Smooth muscle cell (in vitro differentiated cells): ENCODE data around the gene CNOT9. TPM values are rescaled to one million over a fixed set of nuclear protein-coding genes. Genes with fewer than 3 reads are reported as not detected.

ENCODE experiments used
- DNase-seq: peaks from one replicate; lab custom pipeline; 2025; ENCODE audit not compliant: unreplicated experiment; lab: John Stamatoyannopoulos, UW
- H2AFZ ChIP-seq: fragments of 200-600 bp; sonication (generic); 2 replicates; pipeline ENCODE4 v1.6.0; 2016; ENCODE audit warnings: antibody characterized with exemption, low read depth, mild to moderate bottlenecking
- H3F3A ChIP-seq: fragments of 200-600 bp; sonication (generic); 2 replicates; pipeline ENCODE4 v1.6.0; 2017; ENCODE audit warnings: antibody characterized with exemption, low read depth
- H3K27ac ChIP-seq: fragments of 200-600 bp; sonication (generic); 2 replicates; pipeline ENCODE4 v1.5.1; 2016; ENCODE audit warnings: low read depth, mild to moderate bottlenecking
- H3K27me3 ChIP-seq: fragments of 200-600 bp; sonication (generic); 2 replicates; pipeline ENCODE4 v1.6.1; 2016; ENCODE audit warnings: low read depth, mild to moderate bottlenecking
- H3K36me3 ChIP-seq: fragments of 200-600 bp; sonication (generic); 2 replicates; pipeline ENCODE4 v1.5.1; 2016; ENCODE audit warnings: low read depth
- H3K4me1 ChIP-seq: fragments of 200-600 bp; sonication (generic); 2 replicates; pipeline ENCODE4 v1.5.1; 2016; ENCODE audit warnings: low read depth
- H3K4me2 ChIP-seq: fragments of 200-600 bp; sonication (generic); 2 replicates; pipeline ENCODE4 v1.6.0; 2016; ENCODE audit warnings: mild to moderate bottlenecking
- H3K4me3 ChIP-seq: fragments of 200-600 bp; sonication (generic); 2 replicates; pipeline ENCODE4 v1.5.1; 2016; ENCODE audit warnings: mild to moderate bottlenecking
- H3K79me2 ChIP-seq: fragments of 200-600 bp; sonication (generic); 2 replicates; pipeline ENCODE4 v1.6.0; 2016; ENCODE audit warnings: low read depth, mild to moderate bottlenecking
- H3K9ac ChIP-seq: fragments of 200-600 bp; sonication (generic); 2 replicates; pipeline ENCODE4 v1.6.0; 2016; ENCODE audit warnings: low read depth
- H3K9me3 ChIP-seq: fragments of 200-600 bp; sonication (generic); replicated peaks from 2 replicates; pipeline ENCODE4 v1.5.1; 2016; ENCODE audit warnings: low read depth
- H4K20me1 ChIP-seq: fragments of 200-600 bp; sonication (generic); 2 replicates; pipeline ENCODE4 v1.6.0; 2016; ENCODE audit warnings: low read depth
- WGBS: methylation state at CpG from one replicate; pipeline ENCODE4 v1.1.7; 2016; ENCODE audit warnings: low lambda C conversion rate; 5-methylcytosine and 5-hydroxymethylcytosine counted together
- polyA plus RNA-seq: library from polyadenylated mRNA; unstranded; fragments of >200 nt; fragmentation: Nextera tagmentation; extraction: Ambion mirVana; gene quantifications from 2 replicates; pipeline ENCODE4 v1.2.1, GENCODE V29; 2016
- total RNA-seq: library from RNA; depleted of rRNA; stranded (reverse); fragments of >200 nt; gene quantifications from 2 replicates; pipeline ENCODE4 v1.2.3, GENCODE V29; 2014
- TF ChIP-seq, protein P1 (sequence below): fragments of 200-600 bp; sonication (generic); IDR thresholded peaks from 2 replicates; pipeline ENCODE4 v1.5.1; 2017; ENCODE audit warnings: borderline replicate concordance, mild to moderate bottlenecking, antibody characterized with exemption; ENCODE audit not compliant: insufficient read depth, poor library complexity, severe bottlenecking

Gene CNOT9
- total and polyA plus RNA-seq, 2 experiments from 2014 or later, result 26.0 to 57.8 TPM

- no peaks in the 10 kb centered on the region for H3F3A ChIP-seq
- 95% methylated on average over 3 of the region's 3 CpGs for WGBS
- no peak overlapping the region for H3K4me2 ChIP-seq
- no peak for DNase-seq
- H3K9me3 ChIP-seq, result no peaks in the 10 kb centered on the region
- H3K36me3 ChIP-seq, result peaks cover 2% of the 10 kb centered on the region
- peaks cover 76% of the 10 kb centered on the region for H4K20me1 ChIP-seq
- no peaks in the 10 kb centered on the region for H3K4me1 ChIP-seq
- no peak overlapping the region for H2AFZ ChIP-seq
- TF ChIP-seq, protein P1, sequence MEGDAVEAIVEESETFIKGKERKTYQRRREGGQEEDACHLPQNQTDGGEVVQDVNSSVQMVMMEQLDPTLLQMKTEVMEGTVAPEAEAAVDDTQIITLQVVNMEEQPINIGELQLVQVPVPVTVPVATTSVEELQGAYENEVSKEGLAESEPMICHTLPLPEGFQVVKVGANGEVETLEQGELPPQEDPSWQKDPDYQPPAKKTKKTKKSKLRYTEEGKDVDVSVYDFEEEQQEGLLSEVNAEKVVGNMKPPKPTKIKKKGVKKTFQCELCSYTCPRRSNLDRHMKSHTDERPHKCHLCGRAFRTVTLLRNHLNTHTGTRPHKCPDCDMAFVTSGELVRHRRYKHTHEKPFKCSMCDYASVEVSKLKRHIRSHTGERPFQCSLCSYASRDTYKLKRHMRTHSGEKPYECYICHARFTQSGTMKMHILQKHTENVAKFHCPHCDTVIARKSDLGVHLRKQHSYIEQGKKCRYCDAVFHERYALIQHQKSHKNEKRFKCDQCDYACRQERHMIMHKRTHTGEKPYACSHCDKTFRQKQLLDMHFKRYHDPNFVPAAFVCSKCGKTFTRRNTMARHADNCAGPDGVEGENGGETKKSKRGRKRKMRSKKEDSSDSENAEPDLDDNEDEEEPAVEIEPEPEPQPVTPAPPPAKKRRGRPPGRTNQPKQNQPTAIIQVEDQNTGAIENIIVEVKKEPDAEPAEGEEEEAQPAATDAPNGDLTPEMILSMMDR, result no peak
- H3K4me3 ChIP-seq, result no peak overlapping the region
- H3K27ac ChIP-seq, result no peak overlapping the region
- H3K79me2 ChIP-seq, result peaks cover 76% of the 10 kb centered on the region
- no peaks in the 10 kb centered on the region for H3K27me3 ChIP-seq
- H3K9ac ChIP-seq, result no peak overlapping the region
These were observed 9.7 kb downstream of the CNOT9 start for GRCh38 chr2:218578272-218578877.

- TF ChIP-seq, protein P1, result no peak
- 82% methylated on average over 7 of the region's 7 CpGs for WGBS
- no peak overlapping the region for H3K4me3 ChIP-seq
- H3K79me2 ChIP-seq, result peaks cover 39% of the 10 kb centered on the region
- peaks cover 65% of the 10 kb centered on the region for H4K20me1 ChIP-seq
- H3K9me3 ChIP-seq, result no peaks in the 10 kb centered on the region
- no peak for DNase-seq
- H2AFZ ChIP-seq, result no peak overlapping the region
- no peaks in the 10 kb centered on the region for H3K27me3 ChIP-seq
- no peak overlapping the region for H3K4me2 ChIP-seq
- H3F3A ChIP-seq, result no peaks in the 10 kb centered on the region
- H3K4me1 ChIP-seq, result no peaks in the 10 kb centered on the region
- H3K27ac ChIP-seq, result peak overlapping the region; percentile 49
- H3K9ac ChIP-seq, result no peak overlapping the region
- H3K36me3 ChIP-seq, result peaks cover 12% of the 10 kb centered on the region
These were observed 13.4 kb downstream of the CNOT9 start for GRCh38 chr2:218582076-218582475.

DNA sequence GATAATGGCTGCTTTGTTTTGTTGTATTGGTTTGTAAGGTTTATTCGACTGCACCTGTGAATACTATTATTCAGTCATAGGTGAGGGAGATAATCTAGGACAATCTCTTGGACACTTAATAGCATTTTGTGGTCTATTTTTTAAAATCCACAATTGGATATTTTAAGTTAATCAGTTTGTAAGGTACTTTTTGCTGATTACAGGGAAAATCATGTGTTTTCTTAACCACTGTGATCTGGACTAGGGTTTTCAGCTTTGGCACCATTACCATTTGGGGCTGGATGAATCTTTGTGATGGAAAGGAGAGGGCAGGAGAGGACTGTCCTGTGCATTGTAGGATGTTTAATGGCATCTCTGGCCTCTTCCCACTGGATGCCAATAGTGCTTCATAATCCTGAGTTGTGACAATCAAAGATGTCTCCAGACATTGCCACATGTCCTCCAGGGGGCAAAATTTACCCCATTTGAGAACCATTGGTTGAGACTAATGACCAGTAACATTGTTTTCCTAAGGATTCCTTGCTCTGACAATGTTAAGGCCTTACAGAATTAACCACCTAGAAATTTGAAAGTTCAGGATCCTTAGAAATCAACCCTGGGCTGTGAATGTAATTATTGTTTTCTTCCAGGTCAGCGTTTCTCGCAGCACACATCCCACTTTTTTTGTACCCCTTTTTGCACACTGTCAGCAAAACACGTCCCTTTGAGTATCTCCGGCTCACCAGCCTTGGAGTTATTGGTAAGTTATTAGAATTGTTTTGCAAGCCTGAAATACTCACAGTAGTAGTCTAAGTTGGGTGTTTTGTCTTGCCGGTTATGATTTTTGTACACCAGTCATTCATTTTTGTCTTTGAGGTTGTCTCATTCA lies 15.6 kb downstream of the CNOT9 start:
- Histone ChIP-seq H3K36me3 (peaks cover 20% of the 10 kb centered on the region), H3K9me3 (no peaks in the 10 kb centered on the region), H2AFZ (no peak overlapping the region), H3K4me3 (no peak overlapping the region), H3K27me3 (no peaks in the 10 kb centered on the region), H3K79me2 (peaks cover 17% of the 10 kb centered on the region), H3K9ac (no peak overlapping the region), H3K27ac (no peak overlapping the region), H3K4me2 (no peak overlapping the region), H3K4me1 (no peaks in the 10 kb centered on the region), H4K20me1 (peaks cover 43% of the 10 kb centered on the region), H3F3A (no peaks in the 10 kb centered on the region)
- TF ChIP-seq, protein P1, result no peak
- WGBS, result 97% methylated on average over 6 of the region's 6 CpGs
- no peak for DNase-seq
